GM18520 (cell line): Measurements from ENCODE around the gene CBX2.
A peak's percentile ranks its signal among the peaks of the same experiment; 100 is the strongest.

ENCODE experiments used
- ATAC-seq: cut with Tn5 transposase; IDR thresholded peaks from one replicate; pipeline ENCODE4 v1.9.1; 2021; ENCODE audit not compliant: unreplicated experiment

Gene CBX2

GRCh38 chr17:79786930-79787643 lies 9.1 kb downstream of the CBX2 start:
- ATAC-seq, result no peak

GRCh38 chr17:79788455-79788854 lies 10.5 kb downstream of the CBX2 start:
- no peak for ATAC-seq

GRCh38 chr17:79788989-79789942 lies 11.3 kb downstream of the CBX2 start:
- no peak for ATAC-seq

GRCh38 chr17:79789943-79790804 lies 12.2 kb downstream of the CBX2 start:
- ATAC-seq, result no peak

DNA sequence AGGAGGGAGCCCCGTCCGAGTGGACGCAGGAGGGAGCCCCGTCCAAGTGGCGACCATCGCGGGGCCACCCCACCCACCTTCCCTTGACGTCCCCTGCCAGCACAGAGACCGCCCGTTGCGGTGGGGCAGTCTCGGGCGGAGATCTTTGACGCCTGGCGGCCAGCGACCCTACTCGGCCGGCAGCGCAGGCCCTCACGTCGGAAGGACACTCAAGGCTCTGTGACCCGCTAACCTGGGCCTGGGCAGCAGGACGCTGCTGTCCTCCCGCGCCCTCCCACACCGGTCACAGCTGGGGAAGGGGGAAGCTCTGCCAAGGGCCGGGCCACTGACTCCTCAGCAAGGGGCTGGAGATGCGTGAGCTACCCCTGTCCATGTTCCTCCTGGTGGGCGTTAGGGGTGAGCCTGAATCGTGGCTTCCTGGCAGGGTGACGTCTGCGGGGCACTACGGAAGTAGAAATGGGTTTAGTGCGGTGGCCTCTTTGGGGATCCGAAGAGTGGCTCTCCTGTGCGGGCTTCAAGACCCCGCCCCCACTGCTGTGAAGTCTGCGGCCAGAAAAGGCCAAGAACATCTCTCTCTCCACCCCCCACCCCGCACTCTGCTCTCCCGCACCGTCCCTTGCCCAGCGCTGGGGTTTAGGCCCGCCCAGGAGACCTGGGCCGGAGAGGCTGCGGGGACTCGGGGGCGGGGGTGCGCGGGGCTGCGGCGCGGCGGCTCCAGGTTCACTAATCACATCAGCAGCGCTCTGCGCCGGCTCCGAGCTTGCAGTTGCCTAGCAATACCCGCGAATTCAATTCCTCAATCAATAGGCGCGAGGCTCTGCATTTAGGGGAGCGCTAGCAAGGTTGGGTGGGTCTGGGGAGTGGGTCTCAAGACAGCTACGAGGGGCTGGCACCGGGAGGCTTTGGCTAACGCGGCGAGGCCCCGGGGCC lies 13.1 kb downstream of the CBX2 start:
- no peak for ATAC-seq

DNA sequence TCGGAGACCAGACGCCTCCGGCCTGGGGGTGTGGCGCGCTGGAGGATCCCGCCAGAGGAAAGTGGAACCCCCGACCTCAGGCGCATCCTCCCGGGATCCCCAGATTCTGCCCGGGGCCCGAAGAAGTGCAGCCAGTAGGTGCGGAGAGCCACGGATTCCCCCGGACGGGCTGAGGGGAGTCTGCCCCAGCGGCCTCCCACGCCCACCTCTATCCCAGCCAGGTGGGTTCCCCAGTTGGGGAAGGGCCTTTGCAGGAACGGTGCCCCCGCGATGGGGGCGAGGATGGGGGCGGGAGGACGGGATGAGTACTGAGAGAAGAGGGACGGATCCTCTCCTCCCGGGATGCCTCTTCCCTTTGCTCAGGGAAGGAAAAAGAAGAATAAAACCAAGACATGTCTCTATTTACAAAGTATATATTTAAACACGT lies 13.8 kb downstream of the CBX2 start:
- no peak for ATAC-seq

GRCh38 chr17:79792341-79792871 lies 14.5 kb downstream of the CBX2 start:
- no peak for ATAC-seq

DNA sequence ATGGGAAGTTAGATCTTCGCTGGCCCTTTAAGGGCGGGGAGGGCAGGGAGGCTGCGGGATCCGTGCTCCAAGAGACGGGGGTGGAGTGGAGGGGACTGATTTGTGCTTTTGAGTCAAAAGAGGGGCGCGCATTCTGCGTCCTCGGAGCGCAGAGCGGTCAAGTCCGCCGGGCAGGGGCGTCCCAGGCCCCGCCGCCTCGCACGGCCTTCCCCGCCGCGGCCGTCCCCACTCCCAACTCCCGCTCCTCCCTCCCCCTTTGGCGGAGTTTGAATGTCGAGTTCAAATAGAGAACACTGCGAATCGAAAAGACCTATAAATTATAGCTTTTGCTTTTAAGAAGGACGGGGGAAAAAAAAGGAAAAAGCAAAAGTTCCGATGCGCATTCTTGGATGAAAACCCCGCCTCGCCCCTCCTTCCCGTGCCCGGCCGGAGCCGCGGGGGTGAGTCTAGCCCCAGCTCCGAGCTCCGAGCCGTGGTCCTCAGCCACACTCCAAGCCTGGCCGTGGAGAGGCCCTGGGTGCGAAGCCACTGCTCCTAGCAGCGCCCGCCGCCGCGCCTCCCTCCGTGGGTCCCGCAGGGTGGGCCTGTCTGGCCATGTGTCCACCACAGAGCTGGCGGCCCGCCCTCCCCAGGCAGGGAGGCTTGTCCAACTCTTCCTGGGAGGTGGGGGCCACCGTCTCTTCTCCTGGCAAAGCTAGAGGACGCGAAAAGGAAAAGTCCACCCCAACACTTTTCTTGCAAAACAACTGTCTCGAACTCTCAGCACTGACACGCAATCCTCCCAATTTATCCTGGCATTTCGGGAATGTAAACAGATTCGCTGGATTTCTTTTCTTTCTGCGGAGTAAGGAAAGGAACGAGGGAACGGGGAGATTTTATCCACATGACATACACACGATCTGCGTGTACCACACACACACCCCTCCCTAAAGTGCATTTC lies 15.3 kb downstream of the CBX2 start:
- ATAC-seq, result no peak

- ATAC-seq, result no peak
Measured at GRCh38 chr17:79793924-79794304, 16.0 kb downstream of the CBX2 start.

GRCh38 chr17:79794659-79795511 lies 16.9 kb downstream of the CBX2 start:
- ATAC-seq, result no peak

DNA sequence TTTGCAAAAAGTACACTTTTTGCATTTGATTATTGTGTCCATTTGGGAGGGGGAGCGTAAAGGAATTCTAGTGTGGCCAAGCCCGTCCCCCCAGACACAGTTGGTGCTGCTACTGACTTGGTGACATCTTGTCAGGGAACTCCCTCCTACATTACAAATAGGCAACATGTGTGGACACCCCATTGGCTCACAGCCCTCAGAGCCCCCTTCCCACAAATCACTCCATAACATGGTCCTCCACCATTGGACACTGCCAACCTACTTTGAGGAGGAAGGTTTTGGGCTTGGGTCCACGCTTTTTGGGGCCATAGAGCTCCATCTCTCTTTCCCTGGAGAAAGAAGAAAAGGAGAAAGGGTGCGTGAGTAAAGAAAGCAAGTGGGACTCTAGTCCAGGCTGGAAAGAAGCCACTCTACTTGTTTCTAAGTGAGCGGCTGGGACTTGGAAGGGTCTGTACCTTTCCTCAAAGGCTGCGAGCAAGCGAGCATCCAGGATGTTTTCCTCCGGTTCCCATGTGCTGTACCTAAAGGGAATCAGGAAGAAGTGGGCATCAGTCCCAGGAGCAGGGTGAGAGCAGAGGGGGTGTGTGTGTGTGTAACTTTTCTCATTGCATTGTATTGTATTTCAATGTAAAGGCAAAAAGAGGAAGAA lies 18.0 kb downstream of the CBX2 start:
- ATAC-seq, result no peak

DNA sequence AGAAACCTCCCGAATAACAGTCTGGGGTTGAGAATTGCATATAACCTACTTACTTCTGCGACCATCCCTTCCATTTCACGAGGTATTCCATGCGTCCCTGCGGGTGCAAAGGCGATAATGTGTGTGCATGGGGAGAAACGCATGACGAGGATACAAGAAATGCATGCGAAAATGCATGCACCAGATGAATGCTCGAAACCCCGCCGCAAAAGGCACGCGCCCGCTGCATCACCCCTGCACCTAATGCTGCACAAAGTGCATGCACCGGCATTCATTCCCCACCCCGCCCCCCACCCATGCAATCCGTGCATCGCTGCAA lies 18.5 kb downstream of the CBX2 start:
- no peak for ATAC-seq

DNA sequence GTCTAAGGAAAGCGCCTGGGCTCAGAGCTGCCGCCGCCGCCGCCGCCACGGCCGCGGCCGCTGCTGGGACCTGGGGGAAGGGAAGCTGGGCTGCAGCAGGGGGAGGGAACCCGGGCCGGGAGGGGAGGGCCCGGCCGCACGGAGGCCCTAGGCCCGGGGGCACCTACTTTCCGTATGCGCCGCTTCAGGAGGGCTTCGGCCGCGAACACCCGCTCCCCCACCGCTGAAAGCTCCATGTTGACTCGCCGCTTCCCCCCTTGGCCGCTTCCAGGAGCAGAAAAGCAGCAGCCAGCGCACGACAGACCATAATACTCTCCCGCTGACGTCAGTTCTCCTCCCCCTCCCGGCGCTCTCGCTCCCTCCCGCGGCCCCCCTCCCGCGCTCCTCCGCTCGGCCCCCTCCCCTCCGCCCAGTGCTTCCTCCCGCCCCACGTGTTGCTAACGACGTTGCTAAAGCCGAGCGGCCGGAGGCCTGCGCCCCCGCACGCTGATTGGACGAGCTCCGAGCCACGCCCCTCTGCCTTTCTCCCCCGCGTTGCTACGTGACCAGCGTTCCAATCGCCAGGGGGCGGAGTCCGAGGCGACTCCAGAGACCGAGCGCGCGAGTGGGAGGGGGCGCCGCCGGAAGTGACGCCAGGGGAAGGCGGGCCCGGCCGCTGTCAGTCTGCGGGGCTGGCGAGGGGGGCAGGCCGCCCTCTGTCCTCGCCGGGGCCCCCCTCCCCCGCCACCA lies 19.0 kb downstream of the CBX2 start, which contains the start of gene CBX8:
Gene CBX8, minus strand, starts transcription at position 315 of the 729 bp plus-strand sequence. Its CDS starts 79 bp downstream, at position 236.
- peak; percentile 96 for ATAC-seq

DNA sequence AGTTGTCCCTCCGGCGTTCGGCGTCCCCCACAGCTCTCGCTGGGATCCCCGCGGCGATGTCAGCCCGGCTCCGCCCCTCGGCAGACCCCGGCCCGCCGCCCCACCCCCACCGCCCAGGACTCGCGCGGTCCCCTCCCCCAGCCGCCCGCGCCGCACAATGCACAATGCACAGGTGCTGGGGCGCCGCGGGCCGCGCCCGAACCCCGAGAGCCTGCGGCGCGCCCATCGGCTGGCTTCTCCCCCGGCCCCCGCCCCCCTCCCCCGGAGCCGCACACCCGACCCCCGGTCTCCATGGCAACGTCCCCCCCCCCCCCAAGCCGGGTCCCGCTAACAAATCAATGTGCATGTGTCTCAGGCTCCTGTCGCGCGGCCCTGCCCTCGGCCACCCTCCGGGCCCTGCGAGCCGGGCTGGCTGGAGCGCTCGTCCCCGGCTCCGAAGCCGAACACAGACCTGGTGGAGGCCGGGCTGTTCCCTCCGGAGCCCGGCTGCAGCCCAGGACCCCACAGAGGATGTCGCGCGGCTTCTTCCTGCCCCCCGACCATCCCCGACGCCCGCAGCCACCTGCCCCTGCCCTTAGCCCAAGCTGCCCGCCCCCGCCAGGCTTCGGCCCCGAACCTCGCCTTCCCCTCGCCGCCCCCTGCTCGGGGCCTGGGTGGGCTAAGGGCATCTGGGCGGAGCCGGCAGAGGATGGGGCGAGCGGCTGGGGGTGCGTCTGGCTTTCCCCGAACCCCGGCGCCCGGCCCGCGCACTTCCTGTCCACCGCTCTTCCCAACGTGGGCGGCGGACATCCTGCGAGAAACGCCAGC lies 19.7 kb downstream of the CBX2 start:
- no peak for ATAC-seq

DNA sequence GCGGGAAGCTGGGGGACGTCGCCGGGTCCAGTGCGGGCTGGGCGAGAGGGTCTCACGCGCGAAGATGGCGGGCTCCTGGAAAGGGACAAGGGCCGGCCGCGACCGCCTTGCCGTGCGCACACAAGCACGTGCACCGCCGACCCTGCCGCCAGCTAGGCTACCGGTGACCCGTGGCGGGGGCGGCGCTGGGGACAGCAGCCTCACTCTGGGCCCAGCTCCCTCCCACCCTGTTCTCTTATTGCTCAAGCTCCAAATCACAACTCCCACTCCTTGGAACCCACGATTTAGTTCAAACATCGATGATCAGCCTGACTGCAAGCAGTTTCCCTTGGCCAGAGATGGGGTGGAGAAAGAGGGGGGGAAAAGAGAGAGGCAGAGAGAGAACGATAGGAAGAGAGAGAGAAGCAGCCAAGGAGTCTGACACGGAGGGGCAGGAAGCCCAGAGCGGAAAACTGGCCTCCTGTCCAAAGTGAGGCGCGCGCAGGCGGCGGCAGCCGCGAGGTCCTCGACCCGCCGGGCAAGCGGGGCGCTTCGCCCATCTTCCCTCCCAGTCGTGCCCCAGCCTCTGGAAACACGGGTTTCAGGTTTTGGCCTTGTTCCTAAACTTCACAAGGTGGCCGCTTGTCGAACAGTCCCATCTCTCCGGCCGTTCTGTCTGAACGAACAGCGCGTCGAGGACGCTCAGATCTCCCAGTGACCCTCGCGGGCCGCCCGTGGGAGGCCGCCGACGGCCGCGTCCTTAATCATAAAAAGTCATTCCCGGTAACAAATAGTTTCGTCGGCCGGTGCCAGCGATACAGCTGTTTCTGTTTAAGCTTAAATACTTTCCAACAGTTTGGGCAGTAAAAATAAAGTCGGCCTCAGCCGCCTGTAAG lies 20.6 kb downstream of the CBX2 start:
- ATAC-seq, result no peak
